ENCODE results near the gene RBFOX1.

GRCh38 chr16:7366993-7367880, 34.6 kb downstream of the RBFOX1 start:
- TF ChIP-seq CTCF (IDR thresholded peaks at IDR 0.05) = no peak
- TF ChIP-seq EZH2 (IDR thresholded peaks at IDR 0.05; ENCODE audit: borderline replicate concordance, insufficient read depth, low read depth, low read length, poor library complexity, severe bottlenecking) = no peak
